Ascending aorta (tissue), 2 donors: ENCODE data around the gene LRRC3B. TPM values are rescaled to one million over a fixed set of nuclear protein-coding genes. Genes with fewer than 3 reads are reported as not detected.

ENCODE experiments used
- DNase-seq, 2 donors: peaks; one replicate each; pipeline ENCODE4 v3.0.0-alpha.2; 2019; ENCODE audit warnings: low spot score in 2 of 2
- H3K27ac ChIP-seq, 2 donors: fragments of 200-600 bp; sonication (generic); one replicate each; pipeline ENCODE4 v1.5.1; 2016 to 2017; ENCODE audit warnings: mild to moderate bottlenecking in 1 of 2
- H3K27me3 ChIP-seq: fragments of 200-600 bp; sonication (generic); one replicate; pipeline ENCODE4 v1.5.1; 2017
- H3K36me3 ChIP-seq, 2 donors: fragments of 200-600 bp; sonication (generic); one replicate each; pipeline ENCODE4 v1.5.1; 2016
- H3K4me1 ChIP-seq, 2 donors: fragments of 200-600 bp; sonication (generic); one replicate each; pipeline ENCODE4 v1.5.1; 2016 to 2017; ENCODE audit warnings: mild to moderate bottlenecking in 1 of 2
- H3K4me3 ChIP-seq, 2 donors: fragments of 200-600 bp; sonication (generic); one replicate each; pipeline ENCODE4 v1.5.1; 2016 to 2017; ENCODE audit warnings: mild to moderate bottlenecking in 1 of 2
- H3K9me3 ChIP-seq, 2 donors: fragments of 200-600 bp; sonication (generic); one replicate each; pipeline ENCODE4 v1.5.1; 2016
- CTCF ChIP-seq, 3 experiments: fragments of 200-600 bp in 2 of 3; fragments of 450-650 bp in 1 of 3; sonication (generic) in 2 of 3; IDR thresholded peaks; one replicate each; pipeline ENCODE4 v1.5.1; 2016 to 2019; ENCODE audit warnings: antibody characterized with exemption in 3 of 3, mild to moderate bottlenecking in 1 of 3, moderate library complexity in 1 of 3
- intact Hi-C: fragments of 100-400 bp; cut with DNase I; formaldehyde crosslinking; loops from one replicate; pipeline ENCODE4 v1.15.1; 2023
- total RNA-seq: library from RNA; depleted of rRNA; stranded (reverse); fragments of >200 nt; gene quantifications from one replicate; pipeline ENCODE4 v1.1.0, GENCODE V29; 2016

Gene LRRC3B
- total RNA-seq, 1 donor from 2014 or later: not detected

- H3K4me3 ChIP-seq: no peak overlapping the region
- intact Hi-C loops: no loop called here
- H3K27me3 ChIP-seq: no peaks in the 10 kb centered on the region
Measured at GRCh38 chr3:26625187-26625586, 2.6 kb downstream of the LRRC3B start.

GRCh38 chr3:26627080-26627479, 4.5 kb downstream of the LRRC3B start:
- intact Hi-C loops: no loop called here
- no peaks in the 10 kb centered on the region for H3K9me3 ChIP-seq
- H3K4me1 ChIP-seq: peaks cover 0 to 4% of the 10 kb centered on the region in 2 donors
- no peak overlapping the region for H3K4me3 ChIP-seq
- no peak for DNase-seq
- H3K27ac ChIP-seq: no peak overlapping the region
- TF ChIP-seq CTCF (IDR thresholded peaks at IDR 0.05): no peak
- H3K36me3 ChIP-seq: no peaks in the 10 kb centered on the region
- H3K27me3 ChIP-seq: no peaks in the 10 kb centered on the region

More at GRCh38 chr3:26625187-26625586, 2.6 kb downstream of the LRRC3B start:
- DNase-seq: no peak
- H3K27ac ChIP-seq: no peak overlapping the region
- peaks cover 0 to 4% of the 10 kb centered on the region in 2 donors for H3K4me1 ChIP-seq
- no peak for TF ChIP-seq CTCF (IDR thresholded peaks at IDR 0.05)
- no peaks in the 10 kb centered on the region for H3K36me3 ChIP-seq
- no peaks in the 10 kb centered on the region for H3K9me3 ChIP-seq

GRCh38 chr3:26628915-26629314, 6.3 kb downstream of the LRRC3B start:
- intact Hi-C loops: no loop called here
- Histone ChIP-seq H3K4me1 (no peaks in the 10 kb centered on the region), H3K27me3 (no peaks in the 10 kb centered on the region), H3K4me3 (no peak overlapping the region), H3K27ac (no peak overlapping the region), H3K36me3 (no peaks in the 10 kb centered on the region), H3K9me3 (no peaks in the 10 kb centered on the region)
- DNase-seq: no peak
- TF ChIP-seq CTCF (IDR thresholded peaks at IDR 0.05): no peak

- no peaks in the 10 kb centered on the region for H3K27me3 ChIP-seq
- no peak overlapping the region for H3K27ac ChIP-seq
- intact Hi-C loops: no loop called here
Measured at GRCh38 chr3:26630669-26631389, 8.3 kb downstream of the LRRC3B start.

GRCh38 chr3:26631390-26631738, 8.8 kb downstream of the LRRC3B start:
- H3K27me3 ChIP-seq: no peaks in the 10 kb centered on the region
- no peak for TF ChIP-seq CTCF (IDR thresholded peaks at IDR 0.05)
- no peaks in the 10 kb centered on the region for H3K36me3 ChIP-seq
- DNase-seq: no peak
- intact Hi-C loops: no loop called here
- no peaks in the 10 kb centered on the region for H3K9me3 ChIP-seq
- no peak overlapping the region for H3K27ac ChIP-seq
- no peaks in the 10 kb centered on the region for H3K4me1 ChIP-seq
- H3K4me3 ChIP-seq: no peak overlapping the region

More at GRCh38 chr3:26630669-26631389, 8.3 kb downstream of the LRRC3B start:
- no peaks in the 10 kb centered on the region for H3K4me1 ChIP-seq
- H3K4me3 ChIP-seq: no peak overlapping the region
- H3K36me3 ChIP-seq: no peaks in the 10 kb centered on the region
- no peak for DNase-seq
- no peaks in the 10 kb centered on the region for H3K9me3 ChIP-seq
- no peak for TF ChIP-seq CTCF (IDR thresholded peaks at IDR 0.05)
